K562 (cell line): Measurements from ENCODE around the gene GALNT5. TPM values are rescaled to one million over a fixed set of nuclear protein-coding genes. Genes with fewer than 3 reads are reported as not detected.
A peak's percentile ranks its signal among the peaks of the same experiment; 100 is the strongest.

Experiments
- C11orf30 ChIP-seq: fragments of 450-650 bp; IDR thresholded peaks from 2 replicates; pipeline ENCODE4 v1.6.1; 2016; ENCODE audit warnings: low read depth, mild to moderate bottlenecking
- CBX3 ChIP-seq, 2 experiments: IDR thresholded peaks; 1 replicate in 1 of 2; 2 replicates in 1 of 2; pipeline ENCODE4 v1.6.1; 2012; ENCODE audit warnings: inconsistent platforms in 2 of 2, low read length in 2 of 2, borderline replicate concordance in 1 of 2, control low read depth in 1 of 2
- ETV6 ChIP-seq, 3 experiments: fragments of 150-350 bp in 1 of 3; sonication (generic) in 1 of 3; formaldehyde crosslinking in 1 of 3; IDR thresholded peaks; 2 replicates each; pipeline versions ENCODE4 v1.6.1 to v1.8.0; 2014 to 2022; ENCODE audit warnings: borderline replicate concordance in 2 of 3, low read depth in 2 of 3, antibody characterized with exemption in 1 of 3, low read length in 1 of 3, mild to moderate bottlenecking in 1 of 3, missing genetic modification reagents in 1 of 3
- FOXK2 ChIP-seq, 2 experiments: fragments of 450-650 bp; IDR thresholded peaks in 1 of 2; conservative IDR thresholded peaks in 1 of 2; 2 replicates each; pipeline ENCODE4 v1.6.1; 2016; ENCODE audit warnings: low read depth in 2 of 2, mild to moderate bottlenecking in 1 of 2
- GABPA ChIP-seq: fragments of 200-800 bp; sonication (Bioruptor generic); conservative IDR thresholded peaks from 2 replicates; pipeline ENCODE4 v1.6.1; 2016; ENCODE audit warnings: low read depth, missing genetic modification characterization, missing compliant biosample characterization
- HMG20A ChIP-seq: fragments of 450-650 bp; formaldehyde crosslinking; conservative IDR thresholded peaks from 2 replicates; pipeline ENCODE4 v1.4.0; 2020; ENCODE audit warnings: mild to moderate bottlenecking, mixed read lengths
- NFE2 ChIP-seq: IDR thresholded peaks from 2 replicates; pipeline ENCODE4 v1.6.1; 2014; ENCODE audit warnings: antibody characterized with exemption, low read depth
- PCBP1 ChIP-seq: fragments of 200-400 bp; formaldehyde crosslinking; IDR thresholded peaks from 2 replicates; pipeline ENCODE4 v1.6.1; 2018; ENCODE audit warnings: mild to moderate bottlenecking, low read depth, low read length; ENCODE audit not compliant: poor library complexity, severe bottlenecking
- SUPT5H ChIP-seq: fragments of 450-650 bp; IDR thresholded peaks from 2 replicates; pipeline ENCODE4 v1.6.1; 2016
- TCF3 ChIP-seq: sonication (generic); formaldehyde crosslinking; IDR thresholded peaks from 2 replicates; pipeline ENCODE4 v1.4.0; 2020; ENCODE audit warnings: mild to moderate bottlenecking, missing genetic modification reagents
- U2AF1 ChIP-seq: fragments of 200-400 bp; formaldehyde crosslinking; optimal IDR thresholded peaks from 2 replicates; pipeline ENCODE3; 2017; ENCODE audit warnings: mild to moderate bottlenecking, low read depth, low read length, moderate library complexity
- ZC3H11A ChIP-seq: IDR thresholded peaks from 2 replicates; pipeline ENCODE4 v1.6.1; 2012; ENCODE audit warnings: low read depth, low read length, improper control_type of control experiment
- ZEB2 ChIP-seq: fragments of 450-650 bp; IDR thresholded peaks from 2 replicates; pipeline ENCODE4 v1.6.1; 2016
- ZNF316 ChIP-seq: fragments of 450-650 bp; IDR thresholded peaks from 2 replicates; pipeline ENCODE4 v1.6.1; 2016
- ZNF507 ChIP-seq: conservative IDR thresholded peaks from 2 replicates; pipeline ENCODE4 v1.6.1; 2017; ENCODE audit warnings: missing genetic modification characterization, missing compliant biosample characterization
- ZNF561 ChIP-seq: fragments of 450-650 bp; formaldehyde crosslinking; conservative IDR thresholded peaks from 2 replicates; pipeline ENCODE4 v1.4.0; 2020; ENCODE audit warnings: mild to moderate bottlenecking, moderate library complexity
- ZNF699 ChIP-seq: fragments of 250-450 bp; sonication (Bioruptor Pico); IDR thresholded peaks from 2 replicates; pipeline ENCODE4 v1.8.0; 2021; ENCODE audit warnings: mild to moderate bottlenecking, moderate library complexity; ENCODE audit not compliant: insufficient replicate concordance
- polyA plus RNA-seq, 8 experiments: library from polyadenylated mRNA; depleted of rRNA in 4 of 8; stranded (reverse) in 5 of 8; unstranded in 3 of 8; fragments of >200 nt; fragmentation: Nextera tagmentation in 2 of 8; fragmentation: Illumina TruSeq in 1 of 8; extraction: Ambion mirVana in 2 of 8; extraction: Trizol in 1 of 8; gene quantifications; 2 replicates each; pipeline versions ENCODE4 v1.2.1 to v1.2.3, GENCODE V29; 2011 to 2014; ENCODE audit warnings: inconsistent platforms in 1 of 8, missing spikeins in 1 of 8
- total RNA-seq, 7 experiments: library from RNA; depleted of rRNA in 6 of 7; stranded (reverse); fragments of >200 nt in 6 of 7; fragmentation: Illumina TruSeq in 2 of 7; extraction: Trizol in 2 of 7; gene quantifications; 2 replicates each; pipeline versions ENCODE4 v1.2.1 to v1.2.3, GENCODE V29; 2011 to 2021; ENCODE audit warnings: low replicate concordance in 1 of 7
- TF ChIP-seq, protein P1 (sequence below), 2 experiments: IDR thresholded peaks; 2 replicates each; pipeline ENCODE4 v1.6.1; 2012; ENCODE audit warnings: improper control_type of control experiment in 2 of 2, low read depth in 2 of 2, low read length in 2 of 2, borderline replicate concordance in 1 of 2
- TF ChIP-seq, protein P2 (sequence below): fragments of 450-650 bp; IDR thresholded peaks from 2 replicates; pipeline ENCODE4 v1.7.0; 2016; ENCODE audit warnings: borderline replicate concordance
- TF ChIP-seq, protein P3 (sequence below): fragments of 450-650 bp; IDR thresholded peaks from 2 replicates; pipeline ENCODE4 v1.6.1; 2018; ENCODE audit not compliant: partially characterized antibody

GALNT5 gene
- total and polyA plus RNA-seq, 9 of the 15 experiments (the other 6 are each of a cell fraction or from before 2014, with no cell fraction given), result 21.6 to 73.0 (median 54.7) TPM

DNA sequence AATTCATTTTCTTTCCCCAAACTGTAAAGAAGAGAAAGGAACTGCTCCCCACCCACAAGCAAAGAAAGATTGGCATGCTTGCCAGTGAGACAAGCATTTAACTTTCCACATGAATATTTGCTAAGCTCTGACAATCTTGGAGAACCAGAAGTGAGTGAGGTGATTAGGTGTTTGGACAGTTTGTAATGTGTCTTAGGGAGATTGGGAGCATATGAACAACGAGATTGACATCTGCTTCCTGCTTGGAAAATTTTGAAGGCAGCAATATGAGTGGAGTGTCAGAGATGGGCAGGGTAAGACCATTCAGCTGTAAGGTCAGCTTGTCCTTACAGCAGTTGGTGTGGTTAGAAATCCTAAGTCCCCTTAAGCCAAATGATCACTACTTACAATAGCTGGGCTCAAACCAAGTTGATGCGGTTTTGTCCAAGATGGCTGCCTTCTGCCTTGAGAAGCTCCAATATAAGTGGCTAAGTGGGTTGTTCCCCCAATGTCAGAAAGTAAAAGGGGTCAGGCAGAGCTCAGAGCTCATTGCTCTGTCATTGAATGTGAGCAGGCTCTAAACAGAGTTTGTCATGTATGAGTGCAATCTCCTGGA lies 36.0 kb upstream of the GALNT5 start (continued):
- TF ChIP-seq ZNF561 (CRISPR knock-in tag) (no peak), ZC3H11A (no peak), U2AF1 (no peak), CBX3 (IDR thresholded peaks at IDR 0.05; ENCODE audit: borderline replicate concordance in 1 of 2, low read length in 2 of 2) (peak in 1 of 2 experiments; percentile 93; a peak in 2 of 3 replicates), HMG20A (no peak), SUPT5H (peak; percentile 41; the same call in 1 of the 2 replicates), ETV6 (IDR thresholded peaks at IDR 0.05; ENCODE audit: borderline replicate concordance in 1 of 2, low read depth in 2 of 2, low read length in 1 of 2) (0 out of 4 replicates have a peak, but pooled peaks of 1 of the 2 experiments have one; percentile 14), ETV6 (CRISPR knock-in tag; IDR thresholded peaks at IDR 0.05; ENCODE audit: borderline replicate concordance) (no peak), FOXK2 (conservative IDR thresholded peaks at IDR 0.05 in 1 of 2, IDR thresholded peaks at IDR 0.05 in 1 of 2; ENCODE audit: low read depth in 2 of 2) (peak; percentile 56 to 70; a peak in 3 of 4 replicates), TCF3 (CRISPR knock-in tag) (peak; percentile 99), GABPA (tag) (0 out of 2 replicates have a peak, but pooled peaks have one; percentile 33), NFE2 (0 out of 2 replicates have a peak, but pooled peaks have one; percentile 11), ZNF507 (no peak), PCBP1 (no peak), ZNF316 (0 out of 2 replicates have a peak, but pooled peaks have one; percentile 1), ZEB2 (peak; percentile 87; the same call in 1 of the 2 replicates), C11orf30 (no peak), ZNF699 (CRISPR knock-in tag) (no peak)
- TF ChIP-seq, protein P1, sequence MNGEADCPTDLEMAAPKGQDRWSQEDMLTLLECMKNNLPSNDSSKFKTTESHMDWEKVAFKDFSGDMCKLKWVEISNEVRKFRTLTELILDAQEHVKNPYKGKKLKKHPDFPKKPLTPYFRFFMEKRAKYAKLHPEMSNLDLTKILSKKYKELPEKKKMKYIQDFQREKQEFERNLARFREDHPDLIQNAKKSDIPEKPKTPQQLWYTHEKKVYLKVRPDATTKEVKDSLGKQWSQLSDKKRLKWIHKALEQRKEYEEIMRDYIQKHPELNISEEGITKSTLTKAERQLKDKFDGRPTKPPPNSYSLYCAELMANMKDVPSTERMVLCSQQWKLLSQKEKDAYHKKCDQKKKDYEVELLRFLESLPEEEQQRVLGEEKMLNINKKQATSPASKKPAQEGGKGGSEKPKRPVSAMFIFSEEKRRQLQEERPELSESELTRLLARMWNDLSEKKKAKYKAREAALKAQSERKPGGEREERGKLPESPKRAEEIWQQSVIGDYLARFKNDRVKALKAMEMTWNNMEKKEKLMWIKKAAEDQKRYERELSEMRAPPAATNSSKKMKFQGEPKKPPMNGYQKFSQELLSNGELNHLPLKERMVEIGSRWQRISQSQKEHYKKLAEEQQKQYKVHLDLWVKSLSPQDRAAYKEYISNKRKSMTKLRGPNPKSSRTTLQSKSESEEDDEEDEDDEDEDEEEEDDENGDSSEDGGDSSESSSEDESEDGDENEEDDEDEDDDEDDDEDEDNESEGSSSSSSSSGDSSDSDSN (IDR thresholded peaks at IDR 0.05; ENCODE audit: borderline replicate concordance in 1 of 2, low read depth in 2 of 2, low read length in 2 of 2), result no peak
- TF ChIP-seq, protein P2, sequence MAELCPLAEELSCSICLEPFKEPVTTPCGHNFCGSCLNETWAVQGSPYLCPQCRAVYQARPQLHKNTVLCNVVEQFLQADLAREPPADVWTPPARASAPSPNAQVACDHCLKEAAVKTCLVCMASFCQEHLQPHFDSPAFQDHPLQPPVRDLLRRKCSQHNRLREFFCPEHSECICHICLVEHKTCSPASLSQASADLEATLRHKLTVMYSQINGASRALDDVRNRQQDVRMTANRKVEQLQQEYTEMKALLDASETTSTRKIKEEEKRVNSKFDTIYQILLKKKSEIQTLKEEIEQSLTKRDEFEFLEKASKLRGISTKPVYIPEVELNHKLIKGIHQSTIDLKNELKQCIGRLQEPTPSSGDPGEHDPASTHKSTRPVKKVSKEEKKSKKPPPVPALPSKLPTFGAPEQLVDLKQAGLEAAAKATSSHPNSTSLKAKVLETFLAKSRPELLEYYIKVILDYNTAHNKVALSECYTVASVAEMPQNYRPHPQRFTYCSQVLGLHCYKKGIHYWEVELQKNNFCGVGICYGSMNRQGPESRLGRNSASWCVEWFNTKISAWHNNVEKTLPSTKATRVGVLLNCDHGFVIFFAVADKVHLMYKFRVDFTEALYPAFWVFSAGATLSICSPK, result no peak
- TF ChIP-seq, protein P3, sequence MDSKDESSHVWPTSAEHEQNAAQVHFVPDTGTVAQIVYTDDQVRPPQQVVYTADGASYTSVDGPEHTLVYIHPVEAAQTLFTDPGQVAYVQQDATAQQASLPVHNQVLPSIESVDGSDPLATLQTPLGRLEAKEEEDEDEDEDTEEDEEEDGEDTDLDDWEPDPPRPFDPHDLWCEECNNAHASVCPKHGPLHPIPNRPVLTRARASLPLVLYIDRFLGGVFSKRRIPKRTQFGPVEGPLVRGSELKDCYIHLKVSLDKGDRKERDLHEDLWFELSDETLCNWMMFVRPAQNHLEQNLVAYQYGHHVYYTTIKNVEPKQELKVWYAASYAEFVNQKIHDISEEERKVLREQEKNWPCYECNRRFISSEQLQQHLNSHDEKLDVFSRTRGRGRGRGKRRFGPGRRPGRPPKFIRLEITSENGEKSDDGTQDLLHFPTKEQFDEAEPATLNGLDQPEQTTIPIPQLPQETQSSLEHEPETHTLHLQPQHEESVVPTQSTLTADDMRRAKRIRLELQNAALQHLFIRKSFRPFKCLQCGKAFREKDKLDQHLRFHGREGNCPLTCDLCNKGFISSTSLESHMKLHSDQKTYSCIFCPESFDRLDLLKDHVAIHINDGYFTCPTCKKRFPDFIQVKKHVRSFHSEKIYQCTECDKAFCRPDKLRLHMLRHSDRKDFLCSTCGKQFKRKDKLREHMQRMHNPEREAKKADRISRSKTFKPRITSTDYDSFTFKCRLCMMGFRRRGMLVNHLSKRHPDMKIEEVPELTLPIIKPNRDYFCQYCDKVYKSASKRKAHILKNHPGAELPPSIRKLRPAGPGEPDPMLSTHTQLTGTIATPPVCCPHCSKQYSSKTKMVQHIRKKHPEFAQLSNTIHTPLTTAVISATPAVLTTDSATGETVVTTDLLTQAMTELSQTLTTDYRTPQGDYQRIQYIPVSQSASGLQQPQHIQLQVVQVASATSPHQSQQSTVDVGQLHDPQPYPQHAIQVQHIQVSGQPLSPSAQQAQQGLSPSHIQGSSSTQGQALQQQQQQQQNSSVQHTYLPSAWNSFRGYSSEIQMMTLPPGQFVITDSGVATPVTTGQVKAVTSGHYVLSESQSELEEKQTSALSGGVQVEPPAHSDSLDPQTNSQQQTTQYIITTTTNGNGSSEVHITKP, result peak; percentile 95
